Measurements from ENCODE around the gene ZNF668.
A peak's percentile ranks its signal among the peaks of the same experiment; 100 is the strongest.
"Not testable (repeated sequence)": the region's sequence is repeated elsewhere in the genome, so short reads cannot be mapped to it uniquely, and the experiment has no call there.

ZNF668 gene

DNA sequence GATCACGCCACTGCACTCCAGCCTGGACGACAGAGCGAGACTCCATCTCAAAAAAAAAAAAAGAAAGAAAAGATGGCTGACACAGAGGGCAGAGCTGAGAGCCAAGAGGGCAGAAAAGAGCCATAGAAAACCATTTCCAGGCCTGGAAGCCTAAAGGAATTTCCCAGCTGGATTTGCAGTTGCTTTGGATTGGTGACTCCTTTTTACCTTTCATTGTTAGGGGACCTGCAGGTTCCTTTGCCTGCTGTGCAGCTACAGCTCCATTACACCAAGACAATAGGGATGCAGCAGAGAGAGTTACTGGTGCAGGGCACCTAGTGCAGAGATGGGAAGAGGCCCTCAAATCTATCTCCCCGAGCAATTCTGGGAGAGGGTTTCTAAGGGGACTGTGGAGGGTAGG, 18.4 kb downstream of the ZNF668 start:
- no peak for DNase-seq

DNA sequence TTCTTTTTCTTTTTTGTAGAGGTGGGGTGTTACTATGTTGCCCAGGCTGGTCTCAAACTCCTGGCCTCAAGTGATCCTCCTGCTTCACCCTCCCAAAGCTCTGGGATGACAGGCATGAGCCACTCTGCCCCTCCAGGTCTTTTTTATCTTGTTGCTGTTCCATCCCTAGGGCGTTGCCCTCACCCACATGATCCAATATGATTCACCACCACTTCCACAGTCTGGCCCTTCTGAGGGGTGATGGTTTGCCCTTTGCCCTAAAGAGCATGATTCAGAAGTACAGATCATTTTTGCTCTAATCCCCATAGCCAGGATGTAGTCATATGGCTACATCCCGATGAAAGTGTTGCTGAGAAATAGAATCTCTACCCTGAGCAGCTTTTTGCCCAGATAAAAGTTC, 21.9 kb downstream of the ZNF668 start:
- no peak for DNase-seq

GRCh38 chr16:31050280-31051030, 23.6 kb downstream of the ZNF668 start:
- no peak for DNase-seq

DNA sequence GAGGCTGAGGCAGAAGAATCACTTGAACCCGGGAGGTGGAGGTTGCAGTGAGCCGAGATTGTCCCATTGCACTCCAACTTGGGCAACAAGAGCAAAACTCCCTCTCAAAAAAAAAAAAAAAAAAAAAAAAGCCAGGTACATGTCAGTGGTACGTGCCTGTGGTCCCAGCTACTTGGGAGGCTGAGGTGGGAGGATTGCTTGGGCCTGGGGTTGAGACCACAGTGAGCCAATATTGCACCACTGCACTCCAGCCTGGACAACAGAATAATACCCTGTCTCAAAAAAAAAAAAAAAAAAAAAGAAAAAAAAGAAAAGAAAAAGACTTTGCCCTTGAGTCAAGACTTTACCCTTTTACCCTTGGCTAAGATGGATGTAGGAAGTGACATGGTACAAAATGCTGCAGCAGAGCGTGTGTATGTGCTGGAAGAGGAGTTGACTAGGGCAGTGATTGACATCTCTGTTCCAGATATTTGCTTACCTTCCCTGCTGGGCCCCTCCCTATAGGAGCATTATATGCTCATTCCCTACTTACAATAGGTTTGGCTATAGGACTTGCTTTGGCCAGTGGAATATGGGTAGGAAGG, 30.1 kb downstream of the ZNF668 start:
- DNase-seq = no peak

DNA sequence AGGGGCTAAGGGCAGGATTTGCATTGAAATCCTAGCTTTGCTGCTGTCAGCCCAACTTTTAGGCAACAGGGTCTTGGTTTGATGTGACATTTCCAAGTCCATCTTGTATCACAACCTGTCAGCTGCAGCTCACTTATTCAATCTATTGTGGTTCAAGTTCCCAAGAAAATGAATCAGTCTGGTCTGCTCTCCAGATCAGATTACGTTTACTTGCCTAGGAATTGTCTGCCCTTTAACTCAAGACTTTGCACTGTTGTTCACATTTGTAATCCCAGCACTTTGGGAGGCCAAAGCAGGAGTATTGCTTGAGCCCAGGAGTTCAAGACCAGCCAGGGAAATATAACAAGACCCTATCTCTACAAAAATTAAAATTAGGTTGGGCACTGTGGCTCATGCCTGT, 30.7 kb downstream of the ZNF668 start:
- no peak for DNase-seq

DNA sequence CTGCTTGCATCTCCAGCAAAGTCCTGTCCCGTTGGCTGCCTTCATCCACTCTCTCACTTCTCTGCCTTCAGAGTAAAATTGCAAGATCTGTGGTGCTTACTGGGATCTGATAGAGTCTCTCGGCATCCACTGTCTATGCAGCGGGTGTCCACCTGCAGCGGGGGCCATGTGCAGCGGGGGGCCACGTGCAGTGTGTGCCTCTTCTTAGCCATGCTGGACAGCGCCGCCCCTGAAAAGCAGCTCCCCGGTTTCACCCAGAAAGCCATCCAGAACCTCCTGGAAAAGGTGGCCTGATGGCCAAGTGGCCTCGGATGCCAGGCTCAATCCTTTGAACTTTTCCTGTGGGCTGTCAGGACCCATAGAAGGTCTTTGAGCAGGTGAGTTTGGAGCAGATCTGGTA, 31.2 kb downstream of the ZNF668 start:
- no peak for DNase-seq

- DNase-seq = no peak
Observed at GRCh38 chr16:31038993-31039392, 35.0 kb downstream of the ZNF668 start.

DNA sequence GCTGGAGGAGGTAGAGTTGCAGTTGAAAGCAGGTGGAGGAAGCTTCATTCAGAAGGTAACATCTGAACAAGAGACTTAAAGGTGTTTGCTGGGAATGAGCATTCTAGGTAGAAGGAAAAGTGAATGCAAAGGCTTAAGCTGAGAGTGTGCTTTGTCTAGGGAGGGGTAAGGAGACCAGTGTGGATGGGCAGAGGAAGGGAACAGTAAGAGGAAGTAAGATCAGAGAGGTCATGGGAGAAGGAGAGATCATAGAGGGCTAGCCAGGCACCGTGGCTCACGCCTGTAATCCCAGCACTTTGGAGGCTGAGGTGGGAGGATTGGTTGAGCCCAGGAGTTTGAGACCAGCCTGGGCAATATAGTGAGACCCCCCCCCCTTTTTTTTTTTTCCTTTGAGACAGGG, 37.3 kb downstream of the ZNF668 start:
- DNase-seq = no peak

DNA sequence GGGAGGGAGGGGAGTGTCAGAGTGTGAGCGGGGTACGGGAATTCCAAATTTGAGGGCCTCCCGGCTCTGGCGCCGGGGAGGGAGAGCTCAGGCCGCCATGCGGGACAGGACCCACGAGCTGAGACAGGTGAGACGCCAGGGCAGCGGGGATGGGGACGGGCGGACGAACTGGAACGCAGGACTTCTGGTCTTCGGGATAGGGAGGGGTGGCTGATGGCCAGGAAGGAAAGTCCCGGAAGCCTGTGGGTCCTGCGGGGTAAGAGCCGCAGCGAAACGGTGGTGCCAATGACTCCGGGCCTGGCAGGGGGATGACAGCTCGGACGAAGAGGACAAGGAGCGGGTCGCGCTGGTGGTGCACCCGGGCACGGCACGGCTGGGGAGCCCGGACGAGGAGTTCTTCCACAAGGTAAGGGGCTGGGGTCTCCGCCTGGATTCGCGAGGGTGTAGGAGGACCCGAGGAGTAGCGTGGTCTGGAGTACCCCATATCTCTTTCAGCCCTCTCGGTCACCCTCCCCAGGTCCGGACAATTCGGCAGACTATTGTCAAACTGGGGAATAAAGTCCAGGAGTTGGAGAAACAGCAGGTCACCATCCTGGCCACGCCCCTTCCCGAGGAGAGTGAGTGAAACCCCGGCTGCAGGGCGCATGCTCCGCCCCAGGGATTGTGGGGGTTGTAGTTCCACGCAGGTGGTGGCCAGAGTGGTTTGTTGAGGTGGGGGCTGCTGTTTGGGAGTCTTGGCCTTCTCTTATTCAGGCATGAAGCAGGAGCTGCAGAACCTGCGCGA, 40.1 kb downstream of the ZNF668 start:
- DNase-seq = peak; percentile 60

DNA sequence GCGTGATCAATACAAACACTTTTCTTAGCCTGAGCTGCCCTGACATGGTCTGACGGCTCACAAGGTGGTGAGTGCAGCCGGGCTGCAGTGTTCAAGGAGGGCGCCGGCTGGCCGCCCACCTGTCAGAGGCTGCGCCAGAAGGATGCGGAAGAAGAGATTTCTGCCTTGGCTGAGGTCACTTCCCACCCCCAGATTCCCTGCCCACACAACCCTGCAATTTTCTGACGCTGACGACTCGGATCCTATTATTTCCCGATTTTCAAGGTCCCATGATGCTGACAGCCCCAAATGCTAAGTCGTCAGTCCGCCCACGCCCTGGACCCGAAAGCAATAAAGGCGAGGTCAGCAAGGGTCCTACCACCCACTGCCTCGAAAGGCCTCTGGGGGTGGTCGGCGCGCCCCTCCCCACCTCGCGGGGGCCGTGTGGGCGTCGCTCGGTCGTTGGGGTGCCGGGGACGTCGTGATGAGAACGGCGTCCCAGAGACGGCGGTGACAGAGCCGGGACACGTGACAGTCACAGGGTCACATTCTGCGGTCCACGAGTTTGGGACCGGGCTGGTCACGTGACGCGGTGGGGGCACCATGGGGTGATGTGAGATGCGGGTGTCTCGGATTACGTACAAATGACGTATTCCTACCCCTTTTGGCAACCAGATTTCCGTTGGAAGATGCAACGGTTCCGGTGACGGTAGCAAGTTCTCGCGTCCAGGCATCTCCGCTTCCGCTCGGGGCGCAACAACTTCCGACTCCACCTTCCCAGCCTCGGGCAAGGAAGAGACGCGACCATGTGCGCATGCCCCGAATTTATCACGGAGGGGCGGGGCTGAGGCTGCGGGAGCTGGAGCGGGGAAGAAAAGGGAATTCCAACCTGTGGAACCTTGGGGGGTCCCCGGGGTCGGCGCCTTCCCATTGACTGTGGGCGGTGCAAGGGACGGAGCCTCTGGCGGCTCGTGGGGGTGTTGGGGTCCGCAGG, 41.0 kb downstream of the ZNF668 start, which contains the start of gene STX4:
TSS of gene STX4 (plus strand) at position 823 of the 973 bp plus-strand sequence. CDS start 248 bp downstream, outside the sequence.
- peak; percentile 86 for DNase-seq

GRCh38 chr16:31031276-31031675, 42.8 kb downstream of the ZNF668 start:
- DNase-seq = no peak

DNA sequence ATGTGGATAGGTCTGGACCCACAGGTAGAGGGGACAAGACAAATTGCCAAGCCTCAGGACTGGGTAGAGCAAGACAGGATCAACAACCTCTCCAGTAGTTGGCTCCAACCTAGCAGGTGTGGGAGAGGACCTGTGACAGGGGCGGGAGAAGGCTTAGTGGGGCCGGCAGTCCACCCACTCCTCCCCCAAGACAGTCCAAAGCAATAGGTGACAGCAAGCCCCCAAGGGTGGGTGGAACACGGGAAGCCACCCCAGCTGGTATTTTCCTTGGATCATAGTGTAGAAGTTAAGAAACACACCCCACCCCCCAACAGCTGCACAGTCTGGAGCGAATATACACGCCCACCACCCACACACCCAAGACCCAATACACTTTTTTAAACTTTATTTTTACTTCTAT, 44.8 kb downstream of the ZNF668 start:
- no peak for DNase-seq

DNA sequence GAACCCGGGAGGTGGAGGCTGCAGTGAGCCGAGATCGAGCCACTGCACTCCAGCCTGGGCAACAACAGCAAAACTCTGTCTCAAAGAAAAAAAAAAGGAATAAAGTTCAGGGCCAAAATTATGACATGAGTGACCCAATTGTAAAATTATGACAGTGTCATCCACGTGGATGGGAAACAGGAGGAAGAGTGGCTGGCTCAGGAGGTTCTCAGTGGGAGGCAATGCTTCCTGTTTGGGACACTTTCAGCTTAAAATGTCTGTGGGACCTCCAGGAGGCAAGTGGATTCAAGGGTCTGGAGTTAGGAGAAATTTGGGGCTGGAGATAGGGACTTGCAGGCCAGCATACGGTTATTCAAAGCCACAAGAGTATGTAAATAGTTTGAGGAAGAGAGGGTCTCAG, 48.7 kb downstream of the ZNF668 start:
- no peak for DNase-seq

- DNase-seq = no peak
Observed at GRCh38 chr16:31023627-31024226, 50.3 kb downstream of the ZNF668 start.

DNA sequence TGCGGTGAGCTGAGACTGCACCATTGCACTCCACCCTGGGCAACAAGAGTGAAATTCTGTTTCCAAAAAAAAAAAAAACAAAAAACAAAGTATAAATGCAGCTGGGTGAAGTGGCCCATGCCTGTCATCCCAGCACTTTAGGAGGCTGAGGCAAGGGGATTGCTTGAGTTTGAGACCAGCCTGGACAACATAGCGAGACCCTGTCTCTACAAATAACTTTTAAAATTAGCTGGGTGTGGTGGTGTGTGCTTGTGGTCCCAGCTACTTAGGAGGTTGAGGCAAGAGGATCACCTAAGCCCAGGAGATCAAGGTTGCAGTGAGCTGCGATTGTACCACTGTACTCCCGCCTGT, 50.8 kb downstream of the ZNF668 start:
- no peak for DNase-seq

DNA sequence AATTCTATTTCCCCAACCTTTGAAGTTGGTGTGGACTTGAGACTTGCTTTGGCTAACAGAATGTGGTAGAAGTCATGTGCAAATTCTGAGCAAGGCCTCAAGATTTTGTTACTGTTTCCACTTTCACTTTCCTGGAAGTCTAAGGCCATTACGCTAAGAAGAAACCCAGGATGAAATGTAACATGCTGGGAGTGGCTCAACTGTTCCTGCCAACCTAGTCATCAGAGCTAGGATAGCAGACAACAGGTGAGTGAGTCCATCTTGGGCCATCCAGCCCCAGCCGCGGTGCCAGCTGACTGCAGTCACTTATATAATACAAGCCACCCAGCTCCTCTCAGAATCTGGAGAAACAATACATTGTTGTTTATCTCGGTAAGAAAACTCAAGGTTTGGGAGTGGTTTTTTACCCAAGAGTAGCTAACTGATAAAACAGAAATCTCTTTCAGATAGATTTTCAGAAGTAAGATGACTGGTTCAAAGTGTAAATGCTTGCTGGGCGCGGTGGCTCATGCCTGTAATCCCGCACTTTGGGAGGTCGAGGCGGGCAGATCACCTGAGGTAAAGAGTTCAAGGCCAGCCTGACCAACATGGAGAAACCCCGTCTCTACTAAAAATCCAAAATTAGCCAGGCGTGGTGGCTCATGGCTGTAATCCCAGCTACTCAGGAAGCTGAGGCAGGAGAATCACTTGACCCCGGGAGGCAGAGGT, 51.3 kb downstream of the ZNF668 start:
- DNase-seq = no peak

DNA sequence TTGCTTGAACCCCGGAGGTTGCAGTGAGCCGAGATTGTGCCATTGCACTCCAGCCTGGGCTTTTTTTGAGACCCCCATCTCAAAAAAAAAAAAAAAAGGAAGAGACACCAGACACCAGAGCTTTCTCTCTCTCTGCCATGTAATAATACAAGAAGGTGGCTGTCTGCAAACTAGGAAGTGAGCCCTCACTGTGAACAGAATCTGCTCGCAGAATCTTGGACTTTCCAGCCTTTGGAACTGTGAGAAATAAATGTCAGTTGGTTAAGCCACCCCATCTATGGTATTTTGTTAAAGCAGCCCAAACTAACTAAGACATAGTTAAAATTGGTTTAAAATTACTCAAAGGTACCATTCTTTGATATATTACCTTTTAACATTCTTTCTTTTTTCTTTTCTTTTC, 53.5 kb downstream of the ZNF668 start:
- no peak for DNase-seq

- DNase-seq = not testable (repeated sequence)
Observed at GRCh38 chr16:31017756-31018155, 56.3 kb downstream of the ZNF668 start.

GRCh38 chr16:31016018-31016417, 58.0 kb downstream of the ZNF668 start:
- DNase-seq = no peak

DNA sequence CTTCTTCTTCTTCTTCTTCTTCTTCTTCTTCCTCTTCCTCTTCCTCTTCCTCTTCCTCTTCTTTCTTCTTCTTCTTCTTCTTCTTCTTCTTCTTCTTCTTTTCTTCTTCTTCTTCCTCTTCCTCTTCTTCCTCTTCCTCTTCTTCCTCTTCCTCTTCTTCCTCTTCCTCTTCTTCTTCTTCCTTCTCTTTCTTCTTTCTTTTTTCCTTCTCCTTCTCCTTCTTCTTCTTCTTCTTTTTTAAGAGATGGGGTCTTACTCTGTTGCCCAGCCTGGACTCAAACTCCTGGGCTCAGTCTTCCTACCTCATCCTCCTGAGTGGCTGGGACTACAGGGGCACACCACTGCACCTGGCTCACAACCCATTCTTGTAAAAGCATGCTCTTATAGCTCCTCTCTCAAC, 60.7 kb downstream of the ZNF668 start:
- not testable (repeated sequence) for DNase-seq

GRCh38 chr16:31011815-31012214, 62.2 kb downstream of the ZNF668 start:
- not testable (repeated sequence) for DNase-seq

All from DMS 273 treated with DMSO at 0.1 percent for 48 hours (cell line).